Mucosa of rectum (tissue), 2 donors: ENCODE measurements around the gene EIF2D.

ENCODE experiments used
- H3K27ac ChIP-seq, 2 donors: one replicate each; pipeline ENCODE4 v1.7.0; 2013; ENCODE audit warnings: inconsistent platforms in 2 of 2, low read depth in 2 of 2, low read length in 2 of 2
- H3K27me3 ChIP-seq, 2 donors: one replicate each; pipeline ENCODE4 v1.7.0; 2013; ENCODE audit warnings: low read length in 2 of 2; ENCODE audit not compliant: control insufficient read depth in 2 of 2, insufficient read depth in 2 of 2
- H3K36me3 ChIP-seq, 2 donors: one replicate each; pipeline ENCODE4 v1.7.0; 2013; ENCODE audit warnings: low read length in 2 of 2; ENCODE audit not compliant: control insufficient read depth in 2 of 2, insufficient read depth in 2 of 2
- H3K4me1 ChIP-seq, 2 donors: one replicate each; pipeline ENCODE4 v1.7.0; 2013; ENCODE audit warnings: low read length in 2 of 2, mild to moderate bottlenecking in 1 of 2; ENCODE audit not compliant: control insufficient read depth in 2 of 2, insufficient read depth in 2 of 2
- H3K4me3 ChIP-seq, 2 donors: one replicate each; pipeline ENCODE4 v1.7.0; 2013; ENCODE audit warnings: low read length in 2 of 2
- H3K9ac ChIP-seq, 2 donors: one replicate each; pipeline ENCODE4 v1.7.0; 2013; ENCODE audit warnings: low read length in 2 of 2, low read depth in 1 of 2, mild to moderate bottlenecking in 1 of 2
- H3K9me3 ChIP-seq, 2 donors: one replicate each; pipeline ENCODE4 v1.7.0; 2013; ENCODE audit warnings: low read length in 2 of 2; ENCODE audit not compliant: control insufficient read depth in 2 of 2
- donor health status: healthy.
- donor health status: Normal muscosa, but diverticular disease.

EIF2D gene

GRCh38 chr1:206608108-206608698, 4.1 kb downstream of the EIF2D start:
- peaks cover 13 to 27% of the 10 kb centered on the region in 2 donors for H3K36me3 ChIP-seq
- no peak overlapping the region for H3K4me3 ChIP-seq
- no peaks in the 10 kb centered on the region for H3K27me3 ChIP-seq
- H3K9ac ChIP-seq: no peak overlapping the region
- H3K4me1 ChIP-seq: peaks cover 6% of the 10 kb centered on the region in 2 donors
- H3K9me3 ChIP-seq: no peaks in the 10 kb centered on the region
- no peak overlapping the region for H3K27ac ChIP-seq

- H3K9me3 ChIP-seq: no peaks in the 10 kb centered on the region
- H3K27ac ChIP-seq: no peak overlapping the region
- H3K4me1 ChIP-seq: peaks cover 6% of the 10 kb centered on the region in 2 donors
- H3K4me3 ChIP-seq: no peak overlapping the region
- H3K27me3 ChIP-seq: no peaks in the 10 kb centered on the region
- no peak overlapping the region for H3K9ac ChIP-seq
- peaks cover 26 to 40% of the 10 kb centered on the region in 2 donors for H3K36me3 ChIP-seq
Observed at GRCh38 chr1:206606867-206607266, 5.4 kb downstream of the EIF2D start.

- H3K36me3 ChIP-seq: peaks cover 32 to 55% of the 10 kb centered on the region in 2 donors
Observed at GRCh38 chr1:206604861-206605260, 7.4 kb downstream of the EIF2D start.

GRCh38 chr1:206600527-206600926, 11.7 kb downstream of the EIF2D start:
- Histone ChIP-seq H3K9ac (no peak overlapping the region), H3K4me3 (no peak overlapping the region), H3K9me3 (no peaks in the 10 kb centered on the region), H3K27me3 (no peaks in the 10 kb centered on the region), H3K4me1 (no peaks in the 10 kb centered on the region), H3K27ac (no peak overlapping the region), H3K36me3 (peaks cover 44 to 72% of the 10 kb centered on the region in 2 donors)

More at GRCh38 chr1:206604861-206605260, 7.4 kb downstream of the EIF2D start:
- no peaks in the 10 kb centered on the region for H3K4me1 ChIP-seq
- no peak overlapping the region for H3K9ac ChIP-seq
- H3K27ac ChIP-seq: no peak overlapping the region
- no peaks in the 10 kb centered on the region for H3K9me3 ChIP-seq
- no peak overlapping the region for H3K4me3 ChIP-seq
- no peaks in the 10 kb centered on the region for H3K27me3 ChIP-seq

- Histone ChIP-seq H3K36me3 (peaks cover 58 to 75% of the 10 kb centered on the region in 2 donors), H3K9ac (no peak overlapping the region), H3K27me3 (no peaks in the 10 kb centered on the region), H3K27ac (no peak overlapping the region), H3K9me3 (no peaks in the 10 kb centered on the region), H3K4me3 (no peak overlapping the region), H3K4me1 (no peaks in the 10 kb centered on the region)
Observed at GRCh38 chr1:206596319-206596666, 16.0 kb downstream of the EIF2D start.

GRCh38 chr1:206595581-206596318, 16.5 kb downstream of the EIF2D start:
- no peaks in the 10 kb centered on the region for H3K9me3 ChIP-seq
- H3K9ac ChIP-seq: no peak overlapping the region
- no peak overlapping the region for H3K4me3 ChIP-seq
- no peak overlapping the region for H3K27ac ChIP-seq
- H3K4me1 ChIP-seq: no peaks in the 10 kb centered on the region
- H3K36me3 ChIP-seq: peaks cover 63 to 73% of the 10 kb centered on the region in 2 donors
- no peaks in the 10 kb centered on the region for H3K27me3 ChIP-seq

- peaks cover 52 to 53% of the 10 kb centered on the region in 2 donors for H3K36me3 ChIP-seq
- H3K27me3 ChIP-seq: no peaks in the 10 kb centered on the region
- no peaks in the 10 kb centered on the region for H3K4me1 ChIP-seq
- no peak overlapping the region for H3K4me3 ChIP-seq
- H3K9me3 ChIP-seq: no peaks in the 10 kb centered on the region
- H3K9ac ChIP-seq: no peak overlapping the region
- H3K27ac ChIP-seq: no peak overlapping the region
Observed at GRCh38 chr1:206593351-206593925, 18.8 kb downstream of the EIF2D start.

- Histone ChIP-seq H3K9me3 (no peaks in the 10 kb centered on the region), H3K27me3 (no peaks in the 10 kb centered on the region), H3K27ac (no peak overlapping the region), H3K9ac (no peak overlapping the region), H3K4me3 (no peak overlapping the region), H3K36me3 (peaks cover 57 to 61% of the 10 kb centered on the region in 2 donors), H3K4me1 (no peaks in the 10 kb centered on the region)
Observed at GRCh38 chr1:206591696-206592095, 20.6 kb downstream of the EIF2D start.

GRCh38 chr1:206591226-206591625, 21.0 kb downstream of the EIF2D start:
- no peaks in the 10 kb centered on the region for H3K4me1 ChIP-seq

GRCh38 chr1:206590025-206590758, 22.1 kb downstream of the EIF2D start:
- Histone ChIP-seq H3K4me3 (no peak overlapping the region), H3K9me3 (no peaks in the 10 kb centered on the region), H3K27me3 (no peaks in the 10 kb centered on the region), H3K9ac (no peak overlapping the region), H3K27ac (no peak overlapping the region), H3K36me3 (peaks cover 57 to 63% of the 10 kb centered on the region in 2 donors), H3K4me1 (no peaks in the 10 kb centered on the region)

More at GRCh38 chr1:206591226-206591625, 21.0 kb downstream of the EIF2D start:
- H3K27me3 ChIP-seq: no peaks in the 10 kb centered on the region
- no peaks in the 10 kb centered on the region for H3K9me3 ChIP-seq
- peaks cover 56 to 62% of the 10 kb centered on the region in 2 donors for H3K36me3 ChIP-seq
- H3K4me3 ChIP-seq: no peak overlapping the region
- no peak overlapping the region for H3K9ac ChIP-seq
- H3K27ac ChIP-seq: no peak overlapping the region
